VCaP (cell line): ENCODE data around the gene SH3BP2.
"Not testable (repeated sequence)": the region's sequence is repeated elsewhere in the genome, so short reads cannot be mapped to it uniquely, and the experiment has no call there.

ENCODE experiments used
- H3K27ac ChIP-seq: fragments of 450-650 bp; 2 replicates; pipeline ENCODE4 v1.5.1; 2017
- TF ChIP-seq, protein P1 (sequence below): fragments of 450-650 bp; conservative IDR thresholded peaks from 2 replicates; pipeline ENCODE4 v1.5.1; 2017; ENCODE audit warnings: mild to moderate bottlenecking, moderate library complexity

Gene SH3BP2

DNA sequence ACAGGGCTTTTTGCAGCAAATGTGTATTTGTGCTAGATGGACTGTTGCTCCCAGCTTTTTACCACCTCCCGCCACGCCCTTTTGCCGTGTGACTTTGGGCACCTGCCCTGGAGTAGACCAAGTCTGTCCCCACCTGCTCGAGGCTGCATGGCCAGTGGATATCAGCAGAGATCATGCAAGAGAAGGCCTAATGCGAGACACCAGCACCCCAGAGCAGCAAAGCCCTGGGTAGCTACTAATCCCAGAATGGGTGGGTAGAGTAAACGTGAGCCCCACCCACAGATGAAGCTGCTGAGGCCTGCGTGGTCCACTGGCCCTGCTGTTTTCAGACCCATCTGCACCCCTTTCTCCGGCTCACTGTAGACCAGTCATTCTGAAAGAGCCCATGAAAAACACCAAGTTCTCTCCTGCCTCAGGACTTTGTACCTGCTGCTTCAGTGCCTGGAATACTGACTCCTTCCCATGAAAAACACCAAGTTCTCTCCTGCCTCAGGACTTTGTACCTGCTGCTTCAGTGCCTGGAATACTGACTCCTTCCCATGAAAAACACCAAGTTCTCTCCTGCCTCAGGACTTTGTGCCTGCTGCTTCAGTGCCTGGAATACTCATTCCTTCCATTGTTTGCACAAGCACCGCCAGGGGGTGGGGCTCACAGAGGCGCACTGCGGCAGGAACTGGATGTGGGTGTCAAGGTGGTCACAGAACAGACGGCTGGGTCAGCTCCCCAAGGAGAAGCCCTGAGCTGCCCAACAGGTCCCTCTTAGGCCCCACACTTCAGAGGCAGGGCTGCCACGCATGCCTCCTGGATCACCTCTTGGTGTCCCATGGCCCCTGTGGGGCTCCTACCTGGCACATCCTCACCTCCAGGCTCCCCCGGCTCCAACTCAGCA is 31.6 kb upstream of the SH3BP2 start:
- no peak overlapping the region for H3K27ac ChIP-seq
- TF ChIP-seq, protein P1, sequence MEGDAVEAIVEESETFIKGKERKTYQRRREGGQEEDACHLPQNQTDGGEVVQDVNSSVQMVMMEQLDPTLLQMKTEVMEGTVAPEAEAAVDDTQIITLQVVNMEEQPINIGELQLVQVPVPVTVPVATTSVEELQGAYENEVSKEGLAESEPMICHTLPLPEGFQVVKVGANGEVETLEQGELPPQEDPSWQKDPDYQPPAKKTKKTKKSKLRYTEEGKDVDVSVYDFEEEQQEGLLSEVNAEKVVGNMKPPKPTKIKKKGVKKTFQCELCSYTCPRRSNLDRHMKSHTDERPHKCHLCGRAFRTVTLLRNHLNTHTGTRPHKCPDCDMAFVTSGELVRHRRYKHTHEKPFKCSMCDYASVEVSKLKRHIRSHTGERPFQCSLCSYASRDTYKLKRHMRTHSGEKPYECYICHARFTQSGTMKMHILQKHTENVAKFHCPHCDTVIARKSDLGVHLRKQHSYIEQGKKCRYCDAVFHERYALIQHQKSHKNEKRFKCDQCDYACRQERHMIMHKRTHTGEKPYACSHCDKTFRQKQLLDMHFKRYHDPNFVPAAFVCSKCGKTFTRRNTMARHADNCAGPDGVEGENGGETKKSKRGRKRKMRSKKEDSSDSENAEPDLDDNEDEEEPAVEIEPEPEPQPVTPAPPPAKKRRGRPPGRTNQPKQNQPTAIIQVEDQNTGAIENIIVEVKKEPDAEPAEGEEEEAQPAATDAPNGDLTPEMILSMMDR: no peak

DNA sequence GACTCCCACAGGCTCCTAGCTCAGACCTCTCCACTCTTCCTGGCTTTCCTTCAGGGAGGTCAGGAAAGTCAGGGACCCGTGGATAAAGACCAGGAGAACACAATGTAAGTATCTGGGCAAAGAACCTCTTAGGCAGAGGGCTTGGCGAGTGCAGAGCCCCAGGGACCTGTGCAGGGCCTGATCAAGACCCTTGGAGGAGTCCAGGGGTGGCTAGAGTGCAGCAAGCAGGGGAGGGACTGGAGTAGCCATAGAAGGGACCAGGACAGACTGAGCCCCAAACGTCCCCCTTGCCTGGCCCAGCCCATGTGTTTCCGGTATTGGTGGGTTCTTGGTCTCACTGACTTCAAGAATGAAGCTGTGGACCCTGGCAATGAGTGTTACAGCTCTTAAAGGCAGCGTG is 30.8 kb upstream of the SH3BP2 start:
- H3K27ac ChIP-seq: no peak overlapping the region
- TF ChIP-seq, protein P1: no peak

DNA sequence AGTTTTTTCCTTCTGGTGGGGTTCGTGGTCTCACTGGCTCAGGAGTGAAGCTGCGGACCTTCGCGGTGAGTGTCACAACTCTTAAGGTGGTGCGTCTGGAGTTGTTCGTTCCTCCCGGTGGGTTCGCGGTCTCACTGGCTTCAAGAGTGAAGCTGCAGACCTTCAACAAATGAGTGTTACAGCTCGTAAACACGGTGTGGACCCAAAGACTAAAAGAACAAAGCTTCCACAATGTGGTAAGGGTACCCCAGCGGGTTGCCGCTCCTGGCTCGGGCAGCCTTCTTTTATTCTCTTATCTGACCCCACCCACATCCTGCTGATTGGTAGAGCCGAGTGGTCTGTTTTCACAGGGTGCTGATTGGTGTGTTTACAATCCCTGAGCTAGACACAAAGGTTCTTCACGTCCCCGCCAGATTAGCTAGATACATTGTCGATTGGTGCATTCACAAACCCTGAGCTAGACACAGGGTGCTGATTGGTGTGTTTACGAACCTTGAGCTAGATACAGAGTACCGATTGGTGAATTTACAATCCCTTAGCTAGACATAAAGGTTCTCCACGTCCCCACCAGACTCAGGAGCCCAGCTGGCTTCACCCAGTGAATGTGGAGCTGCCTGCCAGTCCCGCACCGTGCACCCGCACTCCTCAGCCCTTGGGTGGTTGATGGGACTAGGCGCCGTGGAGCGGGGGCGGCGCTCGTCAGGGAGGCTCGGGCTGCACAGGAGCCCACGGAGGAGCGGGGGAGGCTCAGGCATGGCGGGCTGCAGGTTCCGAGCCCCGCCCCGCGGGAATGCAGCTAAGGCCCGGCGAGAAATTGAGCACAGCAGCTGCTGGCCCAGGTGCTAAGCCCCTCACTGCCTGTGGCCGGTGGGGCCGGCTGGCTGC is 30.2 kb upstream of the SH3BP2 start:
- not testable (repeated sequence) for H3K27ac ChIP-seq

DNA sequence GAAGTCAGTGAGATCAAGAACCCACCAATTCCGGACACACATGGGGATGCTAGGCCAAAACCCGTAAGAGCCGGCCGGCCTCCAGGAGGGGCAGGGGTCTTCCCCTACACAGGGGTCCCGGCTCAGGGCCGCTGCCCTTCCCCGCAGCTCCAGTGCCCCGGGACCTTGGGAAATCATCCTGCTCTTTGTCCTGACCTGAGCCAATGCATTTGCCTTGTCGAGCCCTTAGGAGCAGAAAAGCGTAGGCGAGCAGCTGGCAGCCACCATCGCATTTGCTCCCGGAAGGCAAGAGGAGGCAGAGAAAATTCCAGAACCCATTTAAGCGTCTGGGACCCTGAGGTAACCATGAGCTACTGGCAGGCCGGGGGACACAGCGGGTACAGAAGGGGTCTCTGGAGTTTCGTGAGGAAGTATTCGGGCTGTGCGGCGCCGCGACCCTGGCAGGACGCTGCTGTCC is 29.3 kb upstream of the SH3BP2 start:
- H3K27ac ChIP-seq: no peak overlapping the region
- TF ChIP-seq, protein P1: no peak

DNA sequence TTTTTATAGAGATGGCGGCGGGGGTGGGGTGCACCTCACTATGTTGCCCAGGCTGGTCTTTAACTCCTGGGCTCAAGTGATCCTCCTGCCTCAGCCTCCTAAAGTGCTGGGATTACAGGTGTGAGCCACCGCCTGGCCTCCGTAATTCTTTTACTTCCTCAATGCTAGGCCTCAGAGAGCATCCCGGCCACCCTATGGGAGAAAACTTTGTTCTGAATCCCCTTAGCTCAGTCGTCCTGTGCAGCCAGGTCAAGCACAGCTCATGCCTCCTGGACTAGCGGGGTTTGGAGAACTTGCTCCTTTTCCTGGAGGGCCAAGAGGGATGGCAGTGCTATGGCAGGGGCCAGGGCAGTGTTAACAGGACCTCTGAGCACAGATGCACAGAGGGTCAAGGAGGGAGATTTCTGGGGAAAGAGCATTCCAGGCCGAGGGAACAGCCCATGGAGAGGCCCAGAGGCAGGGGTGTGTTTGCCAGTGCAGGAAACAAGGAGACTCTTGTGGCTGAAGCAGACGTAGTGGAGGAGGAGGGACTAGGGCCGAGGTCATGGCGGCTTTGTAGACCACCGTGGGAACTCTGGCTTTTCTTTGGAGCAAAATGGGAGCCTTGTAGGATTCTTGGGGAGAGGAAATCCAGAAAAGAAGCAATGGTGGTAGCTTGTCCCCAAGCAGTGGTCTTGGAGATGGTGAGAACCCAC is 26.9 kb upstream of the SH3BP2 start:
- no peak overlapping the region for H3K27ac ChIP-seq
- TF ChIP-seq, protein P1: no peak

DNA sequence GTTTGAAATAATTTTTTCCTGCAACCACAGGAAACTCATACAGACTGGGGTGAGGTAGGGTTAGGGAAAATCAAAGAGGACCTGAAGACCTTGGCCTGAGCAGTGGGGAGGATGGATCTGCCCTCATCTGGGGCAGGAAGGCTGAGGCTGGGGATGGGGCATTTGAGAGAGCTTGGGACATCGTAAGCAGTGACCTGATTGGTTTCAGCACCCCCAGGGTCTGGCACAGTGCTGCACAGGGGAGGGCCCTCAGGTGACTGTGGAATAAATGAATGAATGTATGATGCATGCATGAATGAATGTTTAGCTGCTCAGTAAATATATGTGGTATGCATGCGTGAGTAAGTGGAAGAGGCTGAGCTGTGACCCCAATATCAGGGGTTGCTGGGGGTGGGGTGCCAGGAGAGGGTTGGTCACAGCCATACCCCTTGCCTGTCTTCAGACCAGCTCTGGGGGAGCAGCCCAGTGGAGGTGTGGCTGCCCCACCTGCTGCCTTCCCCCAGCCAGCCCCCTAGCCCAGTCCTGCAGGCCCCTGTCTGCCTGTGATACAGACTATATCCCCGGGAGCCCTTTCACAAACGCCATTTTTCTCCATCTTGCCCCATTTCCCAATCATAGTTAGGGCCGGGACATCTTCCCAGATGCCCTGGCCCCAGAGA is 25.7 kb upstream of the SH3BP2 start:
- TF ChIP-seq, protein P1: no peak

DNA sequence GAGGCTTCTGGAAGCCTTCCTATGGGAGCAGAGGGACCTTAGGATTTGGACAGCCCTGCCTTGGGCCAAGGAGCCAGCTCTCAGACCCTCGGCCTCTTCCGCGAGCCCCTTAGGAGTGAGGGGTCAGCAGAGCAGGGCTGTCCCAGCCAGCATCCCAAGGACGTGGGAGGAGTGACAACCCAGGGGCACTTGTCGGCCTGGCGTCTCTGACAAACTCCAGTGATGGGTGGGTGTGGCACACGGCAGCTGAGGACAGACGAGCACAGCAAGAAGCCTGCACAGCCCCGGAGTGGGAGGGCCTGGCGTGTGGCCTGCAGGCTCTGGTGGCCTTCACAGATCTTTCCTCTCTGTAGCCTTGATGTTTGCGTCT is 25.2 kb upstream of the SH3BP2 start:
- TF ChIP-seq, protein P1: no peak
- H3K27ac ChIP-seq: no peak overlapping the region

More for the DNA sequence above, 25.7 kb upstream of the SH3BP2 start:
- no peak overlapping the region for H3K27ac ChIP-seq
